ENCODE results near the gene TAF13.
"Not testable (repeated sequence)": the region's sequence is repeated elsewhere in the genome, so short reads cannot be mapped to it uniquely, and the experiment has no call there.

Gene TAF13

DNA sequence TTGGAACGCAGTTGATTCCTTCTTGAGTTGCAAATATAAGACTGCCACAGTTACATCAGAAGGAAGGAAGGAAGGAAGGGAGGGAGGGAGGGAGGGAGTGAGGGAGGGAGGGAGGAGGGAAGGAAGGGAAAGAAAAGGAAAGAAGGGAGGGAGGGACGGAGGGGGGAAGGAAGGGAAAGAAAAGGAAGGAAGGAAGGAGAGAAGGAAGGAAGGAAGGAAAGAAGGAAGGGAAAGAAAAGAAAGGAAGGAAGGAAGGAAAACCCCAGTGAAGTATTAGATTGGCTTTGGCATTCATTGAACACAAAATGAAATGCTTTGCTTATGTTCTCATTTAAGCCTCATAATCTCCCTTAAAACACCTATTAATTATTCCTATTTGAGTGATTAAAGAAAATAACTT is 27.5 kb downstream of the TAF13 start:
- in situ Hi-C loops (cut with HindIII; ENCODE audit: low sequenced_read_pairs), result no loop called here

GRCh38 chr1:109047339-109047738 is 28.5 kb downstream of the TAF13 start:
- in situ Hi-C loops (cut with HindIII; ENCODE audit: low sequenced_read_pairs), result no loop called here

DNA sequence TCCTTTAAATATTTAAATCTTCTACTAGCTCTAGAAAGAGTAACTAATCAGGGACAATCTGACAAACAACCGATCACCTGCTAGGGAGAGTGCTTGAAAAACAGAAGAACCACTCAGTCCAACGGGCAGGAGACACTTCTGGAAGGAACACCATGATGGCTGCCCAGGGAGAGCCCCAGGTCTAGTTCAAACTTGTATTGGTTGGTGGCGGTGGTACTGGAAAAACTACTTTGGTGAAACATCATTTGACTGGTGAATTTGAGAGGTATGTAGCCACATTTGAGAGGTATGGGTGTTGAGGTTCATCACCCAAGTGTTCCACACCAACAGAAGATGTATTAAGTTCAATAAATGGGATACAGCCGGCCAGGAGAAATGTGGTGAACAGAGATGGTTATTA is 29.1 kb downstream of the TAF13 start:
- in situ Hi-C loops (cut with HindIII; ENCODE audit: low sequenced_read_pairs), result no loop called here

- in situ Hi-C loops (cut with HindIII; ENCODE audit: low sequenced_read_pairs), result no loop called here
These were observed 30.2 kb downstream of the TAF13 start for GRCh38 chr1:109045595-109045994.

- in situ Hi-C loops (cut with HindIII; ENCODE audit: low sequenced_read_pairs), result no loop called here
These were observed 34.0 kb downstream of the TAF13 start, which contains the start of gene WDR47 for GRCh38 chr1:109041621-109042468. Gene WDR47, minus strand, starts transcription at chr1:109042102. Its CDS starts 18,590 bp downstream, at chr1:109023512.

GRCh38 chr1:109040989-109041620 is 34.7 kb downstream of the TAF13 start:
- in situ Hi-C loops (cut with HindIII; ENCODE audit: low sequenced_read_pairs), result no loop called here

DNA sequence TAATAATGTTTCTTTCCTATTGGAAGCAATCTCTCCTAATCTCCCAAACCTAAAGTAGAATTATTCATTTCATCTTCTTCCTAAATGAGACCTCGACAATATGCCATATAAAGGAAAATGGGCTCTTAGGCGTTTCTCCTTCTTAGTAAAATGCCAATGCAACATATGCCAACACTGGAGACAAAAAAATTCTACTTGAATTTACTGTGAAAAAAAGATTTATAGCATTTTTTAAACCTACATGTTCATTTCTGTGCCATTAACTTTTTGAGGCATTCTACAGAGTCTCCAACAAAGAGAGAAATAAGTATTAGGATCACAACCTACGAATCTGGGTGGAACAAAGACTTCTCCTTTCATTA is 35.2 kb downstream of the TAF13 start:
- in situ Hi-C loops (cut with HindIII; ENCODE audit: low sequenced_read_pairs), result no loop called here

DNA sequence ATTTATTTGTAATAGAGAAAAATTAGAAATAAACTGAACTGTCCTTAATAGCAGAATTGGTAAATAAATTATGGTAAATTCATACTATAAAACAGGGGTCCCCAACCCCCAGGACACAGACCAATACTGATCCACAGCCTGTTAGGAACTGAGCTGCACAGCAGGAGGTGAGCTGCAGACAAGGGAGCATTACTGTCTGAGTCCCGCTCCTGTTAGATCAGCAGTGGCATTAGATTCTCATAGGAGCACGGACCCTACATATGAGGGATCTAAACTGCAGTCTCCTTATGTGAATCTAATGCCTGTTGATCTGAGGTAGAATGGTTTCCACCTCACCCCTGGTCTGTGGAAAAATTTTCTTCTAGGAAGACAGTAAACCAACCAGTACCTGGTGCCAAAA is 41.4 kb downstream of the TAF13 start:
- in situ Hi-C loops (cut with HindIII; ENCODE audit: low sequenced_read_pairs), result no loop called here

DNA sequence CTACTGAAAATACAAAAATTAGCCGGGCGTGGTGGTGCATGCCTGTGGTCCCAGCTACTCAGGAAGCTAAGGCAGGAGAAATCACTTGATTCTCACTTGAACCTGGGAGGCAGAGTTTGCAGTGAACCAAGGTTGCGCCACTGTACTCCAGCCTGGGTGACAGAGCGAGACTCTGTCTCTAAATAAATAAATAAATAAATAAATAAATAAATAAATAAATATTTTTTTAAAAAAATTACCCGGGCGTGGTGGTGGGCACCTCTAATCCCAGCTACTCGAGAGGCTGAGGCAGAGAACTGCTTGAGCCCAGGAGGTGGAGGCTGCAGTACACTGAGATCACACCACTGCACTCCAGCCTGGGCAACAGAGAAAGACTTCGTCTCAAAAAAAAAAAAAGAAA is 46.3 kb downstream of the TAF13 start:
- in situ Hi-C loops (cut with HindIII; ENCODE audit: low sequenced_read_pairs), result not testable (repeated sequence)

DNA sequence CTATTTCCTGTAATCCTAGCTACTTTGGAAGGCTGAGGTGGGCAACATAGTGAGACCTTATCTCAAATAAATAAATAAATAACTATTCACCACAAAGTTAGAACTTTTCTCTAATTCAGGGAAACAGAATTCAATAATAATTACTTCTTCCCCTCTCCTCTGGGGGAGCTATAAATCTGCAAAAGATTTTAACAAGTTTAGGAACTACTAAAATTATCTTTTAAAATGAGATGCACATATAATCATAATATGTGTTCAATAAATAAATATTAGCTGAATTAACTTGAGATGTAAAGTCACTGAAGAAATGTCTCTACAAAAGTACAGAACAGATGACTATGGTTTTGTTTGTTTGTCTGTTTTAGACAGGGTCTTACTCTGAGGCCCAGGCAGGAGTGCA is 48.0 kb downstream of the TAF13 start:
- in situ Hi-C loops (cut with HindIII; ENCODE audit: low sequenced_read_pairs), result no loop called here

DNA sequence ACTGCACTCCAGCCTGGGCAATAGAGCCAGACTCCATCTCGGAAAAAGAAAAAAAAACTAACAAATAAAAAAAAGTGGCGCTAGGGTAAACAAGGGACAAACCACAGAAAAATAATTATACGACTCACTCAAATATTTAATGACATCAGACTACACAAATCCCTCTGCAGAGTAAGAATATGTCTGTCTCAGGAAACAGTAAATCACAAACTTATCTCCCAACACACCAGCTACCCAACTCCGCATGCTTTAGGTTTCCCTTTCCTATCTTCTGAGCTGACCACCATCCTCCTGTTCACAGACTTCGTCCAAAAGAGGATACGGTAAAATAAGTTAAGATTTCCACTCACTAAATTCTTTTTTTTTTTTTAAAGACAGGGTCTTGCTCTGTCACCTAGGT is 50.1 kb downstream of the TAF13 start:
- in situ Hi-C loops (cut with HindIII; ENCODE audit: low sequenced_read_pairs), result no loop called here

DNA sequence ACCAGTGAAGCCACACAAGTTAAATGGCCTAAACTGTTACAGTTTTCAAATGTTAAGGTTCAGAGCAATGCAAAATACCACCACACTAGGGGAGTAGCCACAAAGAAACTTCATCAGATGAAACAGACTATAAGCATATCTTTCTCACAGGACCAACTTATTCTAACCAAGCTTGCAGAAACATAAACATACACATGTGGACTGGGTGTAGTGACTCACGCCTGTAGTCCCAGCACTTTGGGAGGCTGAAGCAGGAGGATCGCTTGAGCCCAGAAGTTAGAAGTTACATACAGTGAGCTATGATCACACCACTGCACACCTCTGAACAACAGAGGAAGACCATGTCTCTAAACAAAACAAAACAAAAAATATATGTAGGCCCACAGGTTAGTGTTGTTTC is 51.2 kb downstream of the TAF13 start:
- in situ Hi-C loops (cut with HindIII; ENCODE audit: low sequenced_read_pairs), result no loop called here

- in situ Hi-C loops (cut with HindIII; ENCODE audit: low sequenced_read_pairs), result no loop called here
These were observed 55.0 kb downstream of the TAF13 start for GRCh38 chr1:109020693-109021257.

GRCh38 chr1:109017719-109018118 is 58.1 kb downstream of the TAF13 start:
- in situ Hi-C loops (cut with HindIII; ENCODE audit: low sequenced_read_pairs), result not testable (repeated sequence)

DNA sequence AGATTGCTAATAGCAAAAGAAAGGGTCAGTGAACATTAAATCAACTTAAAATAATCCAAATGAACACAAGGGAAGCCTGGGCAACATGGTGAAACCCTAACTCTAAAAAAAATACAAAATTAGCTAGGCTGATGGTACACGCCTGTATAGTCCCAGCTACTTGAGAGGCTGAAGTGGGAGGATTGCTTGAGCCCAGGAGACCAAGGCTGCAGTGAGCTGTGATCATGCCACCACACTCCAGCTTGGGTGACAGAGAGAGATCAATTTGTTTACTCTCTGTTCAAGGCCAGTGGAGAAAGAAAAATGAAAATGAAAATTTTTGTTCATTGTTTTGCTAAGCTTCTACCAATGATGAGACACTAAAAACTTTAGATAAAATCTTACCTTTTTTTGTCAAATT is 58.7 kb downstream of the TAF13 start:
- in situ Hi-C loops (cut with HindIII; ENCODE audit: low sequenced_read_pairs), result no loop called here
